GM12878 (cell line): Measurements from ENCODE around the gene RRP15. TPM values are rescaled to one million over a fixed set of nuclear protein-coding genes. Genes with fewer than 3 reads are reported as not detected.

Experiments used
- ATAC-seq: fragments of 200-7000 bp; cut with Tn5 transposase; 3 replicates; pipeline ENCODE4 v1.9.1; 2020; ENCODE audit warnings: mild to moderate bottlenecking, moderate library complexity
- BruUV-seq: library from RNA; stranded (reverse); fragments of 400-500 nt; replicated peaks from 2 replicates; lab custom pipeline; 2021; lab: Mats Ljungman, UMichigan
- CTCF ChIA-PET: fragments of 300-600 bp; sonication (Branson Sonifier 250); formaldehyde crosslinking; extraction: SDS; loops from one replicate; lab custom pipeline; 2021; ENCODE audit warnings: inconsistent platforms; lab: Yijun Ruan, JAX
- POLR2A ChIA-PET: fragments of 350-600 bp; formaldehyde crosslinking; extraction: SDS; loops from one replicate; lab custom pipeline; 2021; ENCODE audit warnings: inconsistent platforms; lab: Charles Lee
- RAD21 ChIA-PET: fragments of 300-600 bp; sonication (Branson Sonifier 250); formaldehyde crosslinking; loops from one replicate; lab custom pipeline; 2023; ENCODE audit warnings: antibody characterized with exemption; ENCODE audit not compliant: unreplicated experiment; lab: Charles Lee
- SMC1A ChIA-PET: fragments of 300-600 bp; sonication (Branson Sonifier 250); formaldehyde crosslinking; loops from one replicate; lab custom pipeline; 2023; ENCODE audit not compliant: unreplicated experiment, uncharacterized antibody; lab: Charles Lee
- DNase-seq: peaks from one replicate; pipeline ENCODE4 v3.0.0-alpha.2; 2011; ENCODE audit warnings: low read depth, low spot score
- FAIRE-seq: peaks from 3 replicates; lab custom pipeline; 2011; peaks lifted over from hg19 to GRCh38; lab: Jason Lieb, UNC
- H2AFZ ChIP-seq: 2 replicates; pipeline ENCODE4 v1.6.0; 2011; ENCODE audit warnings: low read depth, low read length, control low read depth; ENCODE audit not compliant: control insufficient read depth
- H3K27ac ChIP-seq: 2 replicates; pipeline ENCODE4 v1.5.1; 2011; ENCODE audit warnings: control low read depth; ENCODE audit not compliant: control insufficient read depth, insufficient read depth
- H3K27me3 ChIP-seq, 2 experiments: replicated peaks in 1 of 2; 2 replicates each; pipeline versions ENCODE4 v1.6.0 to v1.6.1; 2011; ENCODE audit warnings: low read length in 1 of 2; ENCODE audit not compliant: control insufficient read depth in 2 of 2, insufficient read depth in 2 of 2
- H3K36me3 ChIP-seq, 2 experiments: 2 replicates each; pipeline ENCODE4 v1.5.1; 2011; ENCODE audit warnings: low read length in 1 of 2; ENCODE audit not compliant: control insufficient read depth in 2 of 2, insufficient read depth in 2 of 2
- H3K4me1 ChIP-seq: 2 replicates; pipeline ENCODE4 v1.6.1; 2011; ENCODE audit warnings: mild to moderate bottlenecking, low read length, moderate library complexity, mixed read lengths; ENCODE audit not compliant: control insufficient read depth, insufficient read depth
- H3K4me2 ChIP-seq: 2 replicates; pipeline ENCODE4 v1.6.0; 2011; ENCODE audit warnings: control low read depth; ENCODE audit not compliant: control insufficient read depth, insufficient read depth
- H3K4me3 ChIP-seq: fragments of 200-600 bp; sonication (generic); 2 replicates; pipeline ENCODE4 v1.5.1; 2016
- H3K79me2 ChIP-seq: 2 replicates; pipeline ENCODE4 v1.6.0; 2011; ENCODE audit warnings: low read length; ENCODE audit not compliant: control insufficient read depth, insufficient read depth
- H3K9ac ChIP-seq: 2 replicates; pipeline ENCODE4 v1.8.0; 2011; ENCODE audit warnings: low read length, control low read depth, mixed read lengths; ENCODE audit not compliant: control insufficient read depth, insufficient read depth
- H3K9me3 ChIP-seq: replicated peaks from 3 replicates; pipeline ENCODE4 v1.5.1; 2011; ENCODE audit warnings: mild to moderate bottlenecking, low read length; ENCODE audit not compliant: control insufficient read depth, insufficient read depth
- H4K20me1 ChIP-seq: 2 replicates; pipeline ENCODE4 v1.6.0; 2011; ENCODE audit not compliant: control insufficient read depth, insufficient read depth
- CBX5 ChIP-seq: sonication (generic); IDR thresholded peaks from 2 replicates; pipeline ENCODE4 v1.6.1; 2016; ENCODE audit warnings: low read depth, moderate library complexity, mild to moderate bottlenecking, inconsistent platforms
- JUNB ChIP-seq: IDR thresholded peaks from 2 replicates; pipeline ENCODE4 v1.6.1; 2016; ENCODE audit warnings: antibody characterized with exemption, mild to moderate bottlenecking
- RELA ChIP-seq: fragments of 450-650 bp; IDR thresholded peaks from 2 replicates; pipeline ENCODE4 v1.8.0; 2014; ENCODE audit warnings: borderline replicate concordance; ENCODE audit not compliant: partially characterized antibody
- SREBF2 ChIP-seq: IDR thresholded peaks from 2 replicates; pipeline ENCODE4 v1.6.1; 2012; ENCODE audit warnings: mild to moderate bottlenecking, low read length
- YY1 ChIP-seq: IDR thresholded peaks from 2 replicates; pipeline ENCODE4 v1.6.1; 2011; ENCODE audit warnings: low read depth, mild to moderate bottlenecking, low read length
- in situ Hi-C: fragments of 300-500 bp; cut with MboI; formaldehyde crosslinking; loops from 9 replicates; pipeline ENCODE4 v1.14.3; 2018; ENCODE audit warnings: mixed read lengths
- intact Hi-C: fragments of 100-400 bp; cut with micrococcal nuclease; formaldehyde crosslinking; loops from one replicate; pipeline ENCODE4 v1.14.2; 2022; ENCODE audit not compliant: unreplicated experiment
- polyA plus RNA-seq, 11 experiments: library from polyadenylated mRNA; depleted of rRNA in 4 of 11; unstranded in 6 of 11; stranded (reverse) in 5 of 11; fragments of >200 nt; fragmentation: Nextera tagmentation in 4 of 11; fragmentation: Illumina TruSeq in 1 of 11; extraction: Ambion mirVana in 4 of 11; extraction: Trizol in 1 of 11; gene quantifications; 1 replicate in 1 of 11; 2 replicates in 10 of 11; pipeline versions ENCODE4 v1.2.1 to v1.2.3, GENCODE V29; 2011 to 2016; ENCODE audit warnings: inconsistent platforms in 2 of 11, missing spikeins in 2 of 11, low read depth in 1 of 11
- total RNA-seq, 4 experiments: library from RNA; depleted of rRNA in 3 of 4; stranded (reverse); fragments of >200 nt in 3 of 4; fragmentation: Illumina TruSeq in 1 of 4; extraction: Trizol in 1 of 4; gene quantifications; 2 replicates each; pipeline versions ENCODE4 v1.2.1 to v1.2.3, GENCODE V29; 2013 to 2021

Gene RRP15
- total and polyA plus RNA-seq, 10 of the 15 experiments (the other 5 are each of a cell fraction or from before 2014, with no cell fraction given), result 5.6 to 37.8 (median 19.1) TPM

GRCh38 chr1:218302155-218302554 is 17.1 kb downstream of the RRP15 start (continued):
- TF ChIP-seq CBX5, result no peak

GRCh38 chr1:218303176-218303879 is 18.2 kb downstream of the RRP15 start:
- SMC1A ChIA-PET, result interaction anchor here (2.5 kb wide), 1 partner anchor 18 kb away, joined by 7 read pairs; the partner anchor contains the start of gene RRP15
- intact Hi-C loops, result no loop called here
- no TSS peak for BruUV-seq
- ATAC-seq, result no peak
- Histone ChIP-seq H3K9ac (no peak overlapping the region), H3K36me3 (peaks cover 0 to 4% of the 10 kb centered on the region in 2 experiments; a peak in 2 of 4 replicates), H3K4me3 (no peak overlapping the region), H3K4me1 (no peaks in the 10 kb centered on the region), H3K27ac (no peak overlapping the region), H3K79me2 (no peaks in the 10 kb centered on the region; the same call in 1 of the 2 replicates), H3K4me2 (no peak overlapping the region), H3K27me3 (no peaks in the 10 kb centered on the region), H4K20me1 (no peaks in the 10 kb centered on the region), H2AFZ (no peak overlapping the region), H3K9me3 (no peaks in the 10 kb centered on the region)
- POLR2A ChIA-PET, result no interaction called here
- no peak for FAIRE-seq
- peak; percentile 28; the same call in 1 of the 2 replicates for TF ChIP-seq JUNB
- no peak for TF ChIP-seq SREBF2
- TF ChIP-seq YY1, result no peak
- no peak for TF ChIP-seq RELA
- RAD21 ChIA-PET, result no interaction called here
- DNase-seq, result no peak
- CTCF ChIA-PET, result interaction anchor here (0.7 to 1.9 kb wide), 3 partner anchors 9 to 1984 kb away, joined by 3 to 5 read pairs (median 5); no protein-coding TSS in a partner anchor
- in situ Hi-C loops, result no loop called here
